ENCODE measurements around the gene PRELID1. TPM values are rescaled to one million over a fixed set of nuclear protein-coding genes. Genes with fewer than 3 reads are reported as not detected.
A peak's percentile ranks its signal among the peaks of the same experiment; 100 is the strongest.

Gene PRELID1
- total and polyA plus RNA-seq, 10 donors: 74.5 to 174 (median 128) TPM

- WGBS, 5 donors: 64 to 70% (median 67%) methylated on average over 1 of the region's 1 CpG
- H3K4me1 ChIP-seq: no peaks in the 10 kb centered on the region
- no peaks in the 10 kb centered on the region for H3K27me3 ChIP-seq (replicated peaks in 1 of 7)
- no peak for TF ChIP-seq POLR2A (IDR thresholded peaks at IDR 0.05)
- no peak for TF ChIP-seq POLR2AphosphoS5 (IDR thresholded peaks at IDR 0.05)
- no peak for TF ChIP-seq CTCF (IDR thresholded peaks at IDR 0.05 in 8 of 11, conservative IDR thresholded peaks at IDR 0.05 in 3 of 11)
- DNase-seq: no peak
- H3K36me3 ChIP-seq: peaks cover 0 to 100% (median 71%) of the 10 kb centered on the region in 6 donors
- no peak overlapping the region for H3K4me3 ChIP-seq
- H3K27ac ChIP-seq: peak overlapping the region in 5 of 8 donors; percentile 31 to 57 (median 47)
- intact Hi-C loops (cut with DNase I; ENCODE audit: low total_unique reads): no loop called here
- H3K9me3 ChIP-seq: no peaks in the 10 kb centered on the region
Observed at GRCh38 chr5:177276886-177277285, 26.7 kb upstream of the PRELID1 start.

- Histone ChIP-seq H3K27ac (no peak overlapping the region), H3K4me1 (peaks cover 0 to 16% (median 0%) of the 10 kb centered on the region in 6 donors), H3K9me3 (no peaks in the 10 kb centered on the region), H3K36me3 (peaks cover 4 to 100% (median 84%) of the 10 kb centered on the region in 6 donors), H3K27me3 (replicated peaks in 1 of 7) (no peaks in the 10 kb centered on the region), H3K4me3 (no peak overlapping the region)
- TF ChIP-seq CTCF (IDR thresholded peaks at IDR 0.05 in 8 of 11, conservative IDR thresholded peaks at IDR 0.05 in 3 of 11) (no peak), POLR2A (IDR thresholded peaks at IDR 0.05) (no peak), POLR2AphosphoS5 (IDR thresholded peaks at IDR 0.05) (no peak)
- WGBS, 5 donors: 88 to 97% (median 92%) methylated on average over 2 of the region's 2 CpGs
- no peak for DNase-seq
- intact Hi-C loops (cut with DNase I; ENCODE audit: low total_unique reads): no loop called here
Observed at GRCh38 chr5:177288191-177288590, 15.4 kb upstream of the PRELID1 start.

GRCh38 chr5:177290816-177291596 is 12.6 kb upstream of the PRELID1 start:
- H3K9me3 ChIP-seq: no peaks in the 10 kb centered on the region
- peaks cover 4 to 31% (median 9%) of the 10 kb centered on the region in 6 donors for H3K4me1 ChIP-seq
- TF ChIP-seq POLR2A (IDR thresholded peaks at IDR 0.05): no peak
- no peak for DNase-seq
- H3K27me3 ChIP-seq (replicated peaks in 1 of 7): no peaks in the 10 kb centered on the region
- peak overlapping the region in 1 of 8 donors; percentile 66 for H3K27ac ChIP-seq
- peaks cover 0 to 100% (median 84%) of the 10 kb centered on the region in 6 donors for H3K36me3 ChIP-seq
- H3K4me3 ChIP-seq: no peak overlapping the region
- intact Hi-C loops (cut with DNase I; ENCODE audit: low total_unique reads): no loop called here
- WGBS, 5 donors: 77 to 91% (median 82%) methylated on average over 12 of the region's 12 CpGs

- WGBS, 5 donors: 94 to 98% (median 96%) methylated on average over 7 of the region's 7 CpGs
- H3K36me3 ChIP-seq: peaks cover 0 to 99% (median 77%) of the 10 kb centered on the region in 6 donors
Observed at GRCh38 chr5:177291735-177292134, 11.9 kb upstream of the PRELID1 start.

More at GRCh38 chr5:177291735-177292134, 11.9 kb upstream of the PRELID1 start:
- Histone ChIP-seq H3K9me3 (no peaks in the 10 kb centered on the region), H3K27ac (peak overlapping the region in 1 of 8 donors; percentile 66), H3K27me3 (replicated peaks in 1 of 7) (no peaks in the 10 kb centered on the region), H3K4me1 (peaks cover 12 to 38% (median 17%) of the 10 kb centered on the region in 6 donors), H3K4me3 (no peak overlapping the region)
- DNase-seq: no peak
- intact Hi-C loops (cut with DNase I; ENCODE audit: low total_unique reads): no loop called here
- TF ChIP-seq POLR2A (IDR thresholded peaks at IDR 0.05): no peak
- TF ChIP-seq CTCF (IDR thresholded peaks at IDR 0.05 in 8 of 11, conservative IDR thresholded peaks at IDR 0.05 in 3 of 11): no peak
- no peak for TF ChIP-seq POLR2AphosphoS5 (IDR thresholded peaks at IDR 0.05)
